H9 (cell line): ENCODE data around the gene CD81. TPM values are rescaled to one million over a fixed set of nuclear protein-coding genes. Genes with fewer than 3 reads are reported as not detected.

Experiments used
- DNase-seq: peaks from one replicate; pipeline ENCODE4 v3.0.0-alpha.2; 2017
- H2AFZ ChIP-seq: one replicate; pipeline ENCODE4 v1.6.1; 2013; ENCODE audit warnings: mild to moderate bottlenecking, low read length, control low read depth, moderate library complexity
- H2AK5ac ChIP-seq: 2 replicates; pipeline ENCODE4 v1.6.1; 2013; ENCODE audit warnings: low read length, control low read depth, mixed read lengths; ENCODE audit not compliant: insufficient read length
- H2BK120ac ChIP-seq: one replicate; pipeline ENCODE4 v1.6.1; 2013; ENCODE audit warnings: low read depth, mild to moderate bottlenecking, low read length, control low read depth, inconsistent platforms; ENCODE audit not compliant: poor library complexity, severe bottlenecking
- H2BK12ac ChIP-seq: 2 replicates; pipeline ENCODE4 v1.6.1; 2013; ENCODE audit warnings: low read length, control low read depth, mixed read lengths, low read depth; ENCODE audit not compliant: insufficient read length
- H2BK15ac ChIP-seq: 2 replicates; pipeline ENCODE4 v1.6.1; 2013; ENCODE audit warnings: low read depth, low read length, control low read depth
- H2BK20ac ChIP-seq: one replicate; pipeline ENCODE4 v1.6.1; 2013; ENCODE audit warnings: low read depth, mild to moderate bottlenecking, low read length, control low read depth, inconsistent platforms; ENCODE audit not compliant: poor library complexity, severe bottlenecking
- H2BK5ac ChIP-seq: 2 replicates; pipeline ENCODE4 v1.6.1; 2013; ENCODE audit warnings: low read length, control low read depth, mixed read lengths; ENCODE audit not compliant: insufficient read length
- H3K14ac ChIP-seq: 2 replicates; pipeline ENCODE4 v1.6.1; 2013; ENCODE audit warnings: low read length, control low read depth; ENCODE audit not compliant: insufficient read depth
- H3K18ac ChIP-seq: 2 replicates; pipeline ENCODE4 v1.6.1; 2013; ENCODE audit warnings: low read depth, mild to moderate bottlenecking, mixed read lengths, low read length, control low read depth; ENCODE audit not compliant: insufficient read length
- H3K23ac ChIP-seq: 2 replicates; pipeline ENCODE4 v1.6.1; 2013; ENCODE audit warnings: low read length, control low read depth, mixed read lengths, low read depth; ENCODE audit not compliant: insufficient read length
- H3K23me2 ChIP-seq: 2 replicates; pipeline ENCODE4 v1.6.1; 2013; ENCODE audit warnings: low read depth, mild to moderate bottlenecking, mixed read lengths, low read length, control low read depth; ENCODE audit not compliant: insufficient read length, poor library complexity, severe bottlenecking
- H3K27ac ChIP-seq: 2 replicates; pipeline ENCODE4 v1.5.1; 2013; ENCODE audit warnings: low read length, control low read depth, mixed read lengths, low read depth; ENCODE audit not compliant: insufficient read length
- H3K27me3 ChIP-seq: 2 replicates; pipeline ENCODE4 v1.6.1; 2013; ENCODE audit warnings: low read length, control low read depth, inconsistent platforms; ENCODE audit not compliant: insufficient read depth
- H3K4ac ChIP-seq: 2 replicates; pipeline ENCODE4 v1.6.1; 2013; ENCODE audit warnings: low read depth, mild to moderate bottlenecking, control low read depth, inconsistent platforms, low read length, moderate library complexity
- H3K4me1 ChIP-seq: 2 replicates; pipeline ENCODE4 v1.6.1; 2013; ENCODE audit warnings: low read length, control low read depth, inconsistent platforms; ENCODE audit not compliant: insufficient read depth
- H3K4me2 ChIP-seq: 2 replicates; pipeline ENCODE4 v1.6.1; 2013; ENCODE audit warnings: low read length, control low read depth, mixed read lengths; ENCODE audit not compliant: insufficient read length, insufficient read depth
- H3K56ac ChIP-seq: 2 replicates; pipeline ENCODE4 v1.6.1; 2013; ENCODE audit warnings: low read depth, mild to moderate bottlenecking, mixed read lengths, low read length, control low read depth; ENCODE audit not compliant: insufficient read length
- H3K79me1 ChIP-seq: 2 replicates; pipeline ENCODE4 v1.6.1; 2013; ENCODE audit warnings: low read depth, mild to moderate bottlenecking, moderate library complexity, low read length, control low read depth, inconsistent platforms; ENCODE audit not compliant: insufficient read depth, poor library complexity, severe bottlenecking
- H3K79me2 ChIP-seq: 2 replicates; pipeline ENCODE4 v1.6.1; 2013; ENCODE audit warnings: low read length, control low read depth, inconsistent platforms; ENCODE audit not compliant: insufficient read depth
- H3K9ac ChIP-seq: 2 replicates; pipeline ENCODE4 v1.6.1; 2013; ENCODE audit warnings: low read length, control low read depth, mixed read lengths; ENCODE audit not compliant: insufficient read length; ENCODE audit errors: extremely low read depth
- H3K9me3 ChIP-seq: one replicate; pipeline ENCODE4 v1.6.1; 2013; ENCODE audit warnings: low read depth, low read length, inconsistent platforms; ENCODE audit not compliant: control insufficient read depth
- H3T11ph ChIP-seq: one replicate; pipeline ENCODE4 v1.6.1; 2013; ENCODE audit warnings: mild to moderate bottlenecking, low read length, control low read depth, inconsistent platforms
- H4K20me1 ChIP-seq: one replicate; pipeline ENCODE4 v1.6.1; 2013; ENCODE audit not compliant: control insufficient read depth, insufficient read length, insufficient read depth
- H4K5ac ChIP-seq: 2 replicates; pipeline ENCODE4 v1.6.1; 2013; ENCODE audit warnings: low read depth, mild to moderate bottlenecking, mixed read lengths, low read length, control low read depth; ENCODE audit not compliant: insufficient read length
- H4K8ac ChIP-seq: replicated peaks from 2 replicates; pipeline ENCODE4 v1.6.1; 2013; ENCODE audit warnings: low read length, control low read depth, mixed read lengths, low read depth; ENCODE audit not compliant: insufficient read length
- H4K91ac ChIP-seq: 2 replicates; pipeline ENCODE4 v1.6.1; 2013; ENCODE audit warnings: low read depth, mild to moderate bottlenecking, moderate library complexity, mixed read lengths, low read length, control low read depth; ENCODE audit not compliant: insufficient read length
- H3K27ac Mint-ChIP-seq, 3 experiments: 2 replicates in 2 of 3; 3 replicates in 1 of 3; pipeline ENCODE4 v1.8.0; 2020 to 2021; ENCODE audit warnings: mixed read lengths in 3 of 3, mild to moderate bottlenecking in 1 of 3, moderate library complexity in 1 of 3
- H3K27me3 Mint-ChIP-seq: 2 replicates; pipeline ENCODE4 v1.8.0; 2021; ENCODE audit warnings: low read depth, mild to moderate bottlenecking, moderate library complexity, mixed read lengths
- H3K36me3 Mint-ChIP-seq, 3 experiments: 2 replicates in 2 of 3; 3 replicates in 1 of 3; pipeline ENCODE4 v1.8.0; 2020 to 2021; ENCODE audit warnings: low read depth in 3 of 3, mixed read lengths in 3 of 3; ENCODE audit not compliant: insufficient read depth in 1 of 3
- H3K4me1 Mint-ChIP-seq, 2 experiments: 2 replicates each; pipeline ENCODE4 v1.8.0; 2020; ENCODE audit warnings: mixed read lengths in 2 of 2
- H3K4me3 Mint-ChIP-seq, 2 experiments: 2 replicates in 1 of 2; 3 replicates in 1 of 2; pipeline ENCODE4 v1.8.0; 2020 to 2021; ENCODE audit warnings: mild to moderate bottlenecking in 2 of 2, mixed read lengths in 2 of 2, moderate library complexity in 1 of 2
- H3K9me3 Mint-ChIP-seq, 2 experiments: 2 replicates in 1 of 2; 3 replicates in 1 of 2; pipeline ENCODE4 v1.8.0; 2020; ENCODE audit warnings: mild to moderate bottlenecking in 2 of 2, mixed read lengths in 2 of 2, moderate library complexity in 1 of 2
- CTCF ChIP-seq: fragments of 200-600 bp; sonication (generic); conservative IDR thresholded peaks from 3 replicates; pipeline ENCODE4 v1.8.0; 2021; ENCODE audit warnings: antibody characterized with exemption, mild to moderate bottlenecking
- WGBS: extraction: QIAGEN DNeasy Blood & Tissue Kit; methylation state at CpG from one replicate; pipeline ENCODE4 v1.1.7; 2013; ENCODE audit warnings: missing lambda C conversion rate, low lambda C conversion rate, mixed read lengths; ENCODE audit not compliant: insufficient read length; ENCODE audit errors: extremely low coverage; 5-methylcytosine and 5-hydroxymethylcytosine counted together
- total RNA-seq: library from RNA; stranded (reverse); gene quantifications from 2 replicates; pipeline ENCODE4 v1.2.1, GENCODE V29; 2021

The CD81 gene
- total RNA-seq, 1 experiment from 2014 or later: 246 TPM

GRCh38 chr11:2415171-2415570 is 38.1 kb downstream of the CD81 start:
- Mint-ChIP-seq H3K4me1 (no peaks in the 10 kb centered on the region; a peak in 1 of 4 replicates), H3K4me3 (no peak overlapping the region), H3K27ac (no peak overlapping the region), H3K27me3 (peaks cover 7% of the 10 kb centered on the region), H3K9me3 (no peaks in the 10 kb centered on the region), H3K36me3 (no peaks in the 10 kb centered on the region)
- H3K9ac ChIP-seq: no peak overlapping the region
- H3K18ac ChIP-seq: no peak overlapping the region
- no peak overlapping the region for H2BK20ac ChIP-seq
- no peak overlapping the region for H3K56ac ChIP-seq
- no peaks in the 10 kb centered on the region for H3K79me1 ChIP-seq
- H2BK120ac ChIP-seq: no peak overlapping the region
- H3K27me3 ChIP-seq: no peaks in the 10 kb centered on the region
- H3K4me1 ChIP-seq: no peaks in the 10 kb centered on the region
- H3T11ph ChIP-seq: no peak overlapping the region
- H2BK5ac ChIP-seq: no peak overlapping the region
- H2BK12ac ChIP-seq: no peak overlapping the region
- no peak overlapping the region for H4K91ac ChIP-seq
- no peak overlapping the region for H4K8ac ChIP-seq
- no peak overlapping the region for H3K27ac ChIP-seq
- no peak overlapping the region for H4K5ac ChIP-seq
- no peak overlapping the region for H3K23ac ChIP-seq
- no CpG with 5 or more reads among the region's 28 CpGs for WGBS
- H3K14ac ChIP-seq: no peak overlapping the region
- H2AFZ ChIP-seq: no peak overlapping the region
- no peak for DNase-seq
- H2BK15ac ChIP-seq: no peak overlapping the region
- no peak overlapping the region for H2AK5ac ChIP-seq
- no peaks in the 10 kb centered on the region for H4K20me1 ChIP-seq
- no peaks in the 10 kb centered on the region for H3K79me2 ChIP-seq
- no peak overlapping the region for H3K4ac ChIP-seq
- TF ChIP-seq CTCF: no peak
- no peaks in the 10 kb centered on the region for H3K23me2 ChIP-seq
- H3K4me2 ChIP-seq: no peak overlapping the region
- H3K9me3 ChIP-seq: no peaks in the 10 kb centered on the region
